HT-29 (cell line): ENCODE data around the gene HSPA5. TPM values are rescaled to one million over a fixed set of nuclear protein-coding genes. Genes with fewer than 3 reads are reported as not detected.
"Not testable (repeated sequence)": the region's sequence is repeated elsewhere in the genome, so short reads cannot be mapped to it uniquely, and the experiment has no call there.

ENCODE experiments used
- DNase-seq: peaks from one replicate; pipeline ENCODE4 v3.0.0-alpha.2; 2015; ENCODE audit warnings: low spot score
- small RNA-seq: library from RNA; depleted of rRNA; stranded (forward); fragments of <200 nt; gene quantifications from one replicate; pipeline ENCODE3, GENCODE V24; 2014
- total RNA-seq: library from RNA; depleted of rRNA; stranded (reverse); fragments of >200 nt; shearing (Covaris generic); gene quantifications from 2 replicates; pipeline ENCODE4 v1.2.3, GENCODE V29; 2014; rRNA removed

The HSPA5 gene
- total RNA-seq, 1 experiment from 2014 or later = 48.0 TPM

DNA sequence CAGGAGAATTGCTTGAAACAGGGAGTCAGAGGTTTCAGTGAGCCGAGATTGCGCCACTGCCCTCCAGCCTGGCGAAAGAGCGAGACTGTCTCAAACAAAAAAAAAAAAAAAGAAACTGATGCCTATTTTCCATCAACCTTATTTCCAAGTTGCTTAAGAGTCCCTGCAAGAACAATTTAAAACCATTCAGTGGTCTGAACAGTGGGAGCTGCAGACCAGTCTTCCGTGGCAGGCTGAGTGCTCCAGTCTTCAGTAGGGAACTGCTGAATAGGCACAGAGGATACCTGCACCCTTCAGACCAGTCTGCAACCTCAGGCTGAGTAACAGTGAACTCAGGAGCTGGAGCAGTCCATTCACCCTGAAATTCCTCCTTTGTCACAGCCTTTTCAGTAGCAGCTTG, 46.7 kb downstream of the HSPA5 start:
- not testable (repeated sequence) for DNase-seq

GRCh38 chr9:125190361-125190801, 50.8 kb downstream of the HSPA5 start:
- DNase-seq = no peak

GRCh38 chr9:125189361-125190289, 51.5 kb downstream of the HSPA5 start, which contains the start of gene PPP6C:
Gene PPP6C (minus strand): TSS chr9:125189803. CDS start chr9:125189718, 85 bp downstream.
- peak; percentile 94 for DNase-seq

DNA sequence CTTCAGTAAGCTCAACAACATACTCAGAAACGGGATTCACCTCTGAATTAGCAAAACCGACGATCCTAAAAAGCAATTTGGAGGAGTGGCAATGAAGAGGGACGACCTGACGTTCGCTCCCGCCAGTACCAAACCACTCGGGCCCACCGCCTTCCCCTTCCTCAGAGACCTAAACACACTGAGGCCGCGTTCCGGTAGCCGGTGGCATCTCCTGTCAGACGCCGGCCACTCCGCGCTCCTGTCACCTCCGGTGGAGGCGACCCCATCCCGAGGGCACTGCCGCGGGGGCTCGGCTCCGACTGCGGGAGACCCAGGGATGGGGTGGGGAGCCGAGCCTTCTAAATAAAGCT, 52.2 kb downstream of the HSPA5 start:
- DNase-seq = peak; percentile 22

Small RNA genes lying within 50 kb of the gene (small RNA-seq; reads per million reads assigned to genes)
- gene AL354710.1 = not detected

Other genes with a start within 250 kb of the HSPA5 start
- 3.9 and 5.3 TPM in 2 replicates for gene SCAI, start 97.8 kb downstream of the HSPA5 start, total RNA-seq
- gene PPP6C, start 51.5 kb downstream of the HSPA5 start, total RNA-seq = 11.6 and 13.1 TPM in 2 replicates
- gene RABEPK, start 40.8 kb downstream of the HSPA5 start, total RNA-seq = 26.0 and 29.1 TPM in 2 replicates
- gene GAPVD1, start 20.5 kb upstream of the HSPA5 start, total RNA-seq = 19.1 and 22.9 TPM in 2 replicates